Lower lobe of right lung (tissue), 2 donors: Measurements from ENCODE around the gene SHLD1. TPM values are rescaled to one million over a fixed set of nuclear protein-coding genes. Genes with fewer than 3 reads are reported as not detected.
"Not testable (repeated sequence)": the region's sequence is repeated elsewhere in the genome, so short reads cannot be mapped to it uniquely, and the experiment has no call there.

Source experiments
- ATAC-seq, 2 donors: fragments of 200-7000 bp; cut with Tn5 transposase; one replicate each; pipeline ENCODE4 v1.9.1; 2020 to 2022; ENCODE audit warnings: mild to moderate bottlenecking in 2 of 2, moderate library complexity in 2 of 2
- DNase-seq: peaks from one replicate; pipeline ENCODE4 v3.0.0-alpha.2; 2020
- H3K27ac ChIP-seq: fragments of 200-600 bp; one replicate; pipeline ENCODE4 v1.8.0; 2022
- H3K27me3 ChIP-seq: fragments of 200-600 bp; one replicate; pipeline ENCODE4 v1.8.0; 2022; ENCODE audit warnings: low read depth
- H3K36me3 ChIP-seq: fragments of 200-600 bp; one replicate; pipeline ENCODE4 v1.8.0; 2022; ENCODE audit warnings: mild to moderate bottlenecking
- H3K4me1 ChIP-seq: fragments of 200-600 bp; one replicate; pipeline ENCODE4 v1.8.0; 2022
- H3K4me3 ChIP-seq: fragments of 200-600 bp; one replicate; pipeline ENCODE4 v1.8.0; 2022; ENCODE audit warnings: mild to moderate bottlenecking
- H3K9me3 ChIP-seq: fragments of 200-600 bp; one replicate; pipeline ENCODE4 v1.8.0; 2022
- intact Hi-C: fragments of 100-400 bp; cut with DNase I; formaldehyde crosslinking; loops from one replicate; pipeline ENCODE4 v1.11.0; 2022
- total RNA-seq: library from RNA; stranded (reverse); fragmentation: NEBNext Ultra II Directional; extraction: Animal tissue kit (Norgen Biotek cat#: 25700); gene quantifications from one replicate; pipeline ENCODE4 v1.2.1, GENCODE V29; 2021
- TF ChIP-seq, protein P1 (sequence below): fragments of 200-600 bp; IDR thresholded peaks from one replicate; pipeline ENCODE4 v1.8.0; 2022; ENCODE audit warnings: antibody characterized with exemption, mild to moderate bottlenecking
- donor health status: DM: no; HTN: yes; CAD: no; lungs with severe emphysema.

Gene SHLD1
- total RNA-seq, 1 donor from 2014 or later, result 6.0 TPM

DNA sequence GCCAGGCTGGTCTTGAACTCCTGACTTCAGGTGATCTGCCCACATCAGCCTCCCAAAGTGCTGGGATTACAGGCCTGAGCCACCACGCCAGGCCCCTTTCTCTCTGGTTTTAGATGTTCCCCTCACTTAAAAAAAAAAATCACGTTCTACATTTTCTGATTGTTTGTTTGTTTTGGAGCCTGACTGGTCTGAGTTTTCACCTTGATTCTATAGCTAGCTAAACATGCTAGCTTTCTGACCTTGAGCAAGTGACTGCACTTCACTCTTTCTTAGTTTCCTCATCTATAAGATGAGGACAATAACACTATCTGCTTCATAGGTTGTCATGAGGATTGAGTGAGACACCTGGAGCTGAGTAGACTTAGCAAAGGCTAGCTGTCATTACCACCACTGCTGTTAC is 43.7 kb downstream of the SHLD1 start:
- DNase-seq (no peak), ATAC-seq (no peak)
- no peaks in the 10 kb centered on the region for H3K27me3 ChIP-seq
- intact Hi-C loops, result no loop called here
- H3K36me3 ChIP-seq, result peaks cover 3% of the 10 kb centered on the region
- no peak overlapping the region for H3K4me3 ChIP-seq
- H3K27ac ChIP-seq, result no peak overlapping the region
- no peaks in the 10 kb centered on the region for H3K9me3 ChIP-seq
- TF ChIP-seq, protein P1, sequence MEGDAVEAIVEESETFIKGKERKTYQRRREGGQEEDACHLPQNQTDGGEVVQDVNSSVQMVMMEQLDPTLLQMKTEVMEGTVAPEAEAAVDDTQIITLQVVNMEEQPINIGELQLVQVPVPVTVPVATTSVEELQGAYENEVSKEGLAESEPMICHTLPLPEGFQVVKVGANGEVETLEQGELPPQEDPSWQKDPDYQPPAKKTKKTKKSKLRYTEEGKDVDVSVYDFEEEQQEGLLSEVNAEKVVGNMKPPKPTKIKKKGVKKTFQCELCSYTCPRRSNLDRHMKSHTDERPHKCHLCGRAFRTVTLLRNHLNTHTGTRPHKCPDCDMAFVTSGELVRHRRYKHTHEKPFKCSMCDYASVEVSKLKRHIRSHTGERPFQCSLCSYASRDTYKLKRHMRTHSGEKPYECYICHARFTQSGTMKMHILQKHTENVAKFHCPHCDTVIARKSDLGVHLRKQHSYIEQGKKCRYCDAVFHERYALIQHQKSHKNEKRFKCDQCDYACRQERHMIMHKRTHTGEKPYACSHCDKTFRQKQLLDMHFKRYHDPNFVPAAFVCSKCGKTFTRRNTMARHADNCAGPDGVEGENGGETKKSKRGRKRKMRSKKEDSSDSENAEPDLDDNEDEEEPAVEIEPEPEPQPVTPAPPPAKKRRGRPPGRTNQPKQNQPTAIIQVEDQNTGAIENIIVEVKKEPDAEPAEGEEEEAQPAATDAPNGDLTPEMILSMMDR, result no peak
- H3K4me1 ChIP-seq, result no peaks in the 10 kb centered on the region

GRCh38 chr20:5796331-5797040 is 46.3 kb downstream of the SHLD1 start:
- no peaks in the 10 kb centered on the region for H3K9me3 ChIP-seq
- TF ChIP-seq, protein P1, result no peak
- DNase-seq, result no peak
- H3K4me1 ChIP-seq, result no peaks in the 10 kb centered on the region
- no peak overlapping the region for H3K4me3 ChIP-seq
- intact Hi-C loops, result no loop called here
- H3K36me3 ChIP-seq, result peaks cover 3% of the 10 kb centered on the region
- ATAC-seq, result no peak
- no peak overlapping the region for H3K27ac ChIP-seq
- H3K27me3 ChIP-seq, result no peaks in the 10 kb centered on the region

DNA sequence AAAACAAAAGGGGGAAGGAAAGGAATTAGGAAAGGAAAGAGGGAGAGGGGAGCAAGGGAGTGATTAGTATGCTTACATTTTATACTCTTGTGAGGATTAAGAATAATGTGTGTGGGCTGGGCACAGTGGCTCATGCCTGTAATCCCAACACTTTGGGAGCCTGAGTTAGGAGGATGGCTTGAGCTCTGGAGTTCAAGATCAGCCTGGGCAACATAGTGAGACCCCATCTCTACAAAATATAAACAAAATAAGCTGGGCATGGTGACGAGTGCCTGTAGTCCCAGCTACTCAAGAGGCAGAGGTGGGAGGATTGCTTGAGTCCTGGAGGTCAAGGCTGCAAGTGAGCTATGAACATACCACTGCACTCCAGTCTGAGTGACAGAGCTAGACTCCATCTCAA is 47.0 kb downstream of the SHLD1 start:
- ATAC-seq, result no peak
- Histone ChIP-seq H3K27ac (no peak overlapping the region), H3K9me3 (no peaks in the 10 kb centered on the region), H3K4me1 (no peaks in the 10 kb centered on the region), H3K36me3 (peaks cover 7% of the 10 kb centered on the region), H3K4me3 (no peak overlapping the region), H3K27me3 (no peaks in the 10 kb centered on the region)
- intact Hi-C loops, result no loop called here
- TF ChIP-seq, protein P1, result no peak
- DNase-seq, result no peak

- H3K36me3 ChIP-seq, result peaks cover 9% of the 10 kb centered on the region
- no peak overlapping the region for H3K4me3 ChIP-seq
- H3K9me3 ChIP-seq, result no peaks in the 10 kb centered on the region
- TF ChIP-seq, protein P1, result no peak
- H3K27ac ChIP-seq, result no peak overlapping the region
- no peaks in the 10 kb centered on the region for H3K27me3 ChIP-seq
- intact Hi-C loops, result no loop called here
- DNase-seq (peak; percentile 45), ATAC-seq (peak; percentile 16 to 71)
- H3K4me1 ChIP-seq, result no peaks in the 10 kb centered on the region
These were observed 47.8 kb downstream of the SHLD1 start for GRCh38 chr20:5797843-5798462.

GRCh38 chr20:5803754-5804303 is 53.6 kb downstream of the SHLD1 start:
- ATAC-seq, H3K9me3 ChIP-seq, H3K27ac ChIP-seq, H3K4me3 ChIP-seq, H3K36me3 ChIP-seq, intact Hi-C loops, H3K27me3 ChIP-seq, DNase-seq: not testable (repeated sequence)
- H3K4me1 ChIP-seq, result peaks cover 18% of the 10 kb centered on the region
